AG20443 (cell line): ENCODE results near the gene DAND5.
A peak's percentile ranks its signal among the peaks of the same experiment; 100 is the strongest.

Experiments
- DNase-seq: peaks from one replicate; pipeline ENCODE4 v3.0.0; 2012; ENCODE audit warnings: low spot score, mixed read lengths

The DAND5 gene

GRCh38 chr19:12994701-12995595, 25.6 kb downstream of the DAND5 start, which contains the start of gene NFIX:
Gene NFIX (plus strand): TSS chr19:12995475. CDS start chr19:12995838, 363 bp downstream.
- DNase-seq = peak; percentile 84

DNA sequence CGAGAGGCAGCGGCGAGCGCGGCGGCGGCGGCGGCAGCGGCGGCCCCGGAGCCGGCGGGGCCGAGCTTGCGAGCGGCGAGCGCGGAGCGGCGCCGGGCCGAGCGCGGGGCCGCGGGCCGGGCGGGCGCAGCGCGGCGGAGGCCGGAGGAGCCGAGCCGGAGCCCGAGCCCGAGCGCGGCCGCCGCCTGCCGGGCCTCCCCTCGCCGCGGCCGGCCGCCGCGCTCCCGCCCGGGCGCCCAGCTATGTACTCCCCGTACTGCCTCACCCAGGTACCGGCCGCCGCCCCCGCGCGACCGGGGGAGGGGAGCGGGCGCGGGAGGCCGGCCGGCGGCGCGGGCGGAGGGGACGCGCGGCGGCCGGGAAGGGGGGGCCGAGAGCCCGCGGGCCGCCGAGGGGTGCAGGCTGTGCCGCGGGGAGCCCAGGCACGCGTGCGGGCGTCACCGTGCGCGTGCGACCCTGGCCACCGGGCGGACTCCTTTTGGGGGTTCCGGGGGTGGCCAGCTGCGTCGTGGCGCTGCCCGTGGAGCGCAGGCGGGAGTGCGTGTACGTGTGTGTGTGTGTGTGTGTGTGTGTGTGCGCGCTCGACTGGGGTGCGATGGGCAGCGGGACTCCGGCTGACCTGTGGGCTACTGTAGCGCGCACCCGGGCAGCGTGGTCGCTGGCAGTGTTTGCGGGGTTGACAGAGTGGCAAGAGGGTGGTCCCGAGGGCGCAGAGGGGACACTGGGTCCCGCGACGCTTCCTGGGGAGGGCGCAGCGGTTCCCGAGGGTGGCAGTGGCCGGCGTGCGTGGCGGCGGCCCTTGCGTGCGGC, 26.4 kb downstream of the DAND5 start:
- peak; percentile 58 for DNase-seq

GRCh38 chr19:12996406-12997094, 27.2 kb downstream of the DAND5 start:
- DNase-seq = peak; percentile 59

DNA sequence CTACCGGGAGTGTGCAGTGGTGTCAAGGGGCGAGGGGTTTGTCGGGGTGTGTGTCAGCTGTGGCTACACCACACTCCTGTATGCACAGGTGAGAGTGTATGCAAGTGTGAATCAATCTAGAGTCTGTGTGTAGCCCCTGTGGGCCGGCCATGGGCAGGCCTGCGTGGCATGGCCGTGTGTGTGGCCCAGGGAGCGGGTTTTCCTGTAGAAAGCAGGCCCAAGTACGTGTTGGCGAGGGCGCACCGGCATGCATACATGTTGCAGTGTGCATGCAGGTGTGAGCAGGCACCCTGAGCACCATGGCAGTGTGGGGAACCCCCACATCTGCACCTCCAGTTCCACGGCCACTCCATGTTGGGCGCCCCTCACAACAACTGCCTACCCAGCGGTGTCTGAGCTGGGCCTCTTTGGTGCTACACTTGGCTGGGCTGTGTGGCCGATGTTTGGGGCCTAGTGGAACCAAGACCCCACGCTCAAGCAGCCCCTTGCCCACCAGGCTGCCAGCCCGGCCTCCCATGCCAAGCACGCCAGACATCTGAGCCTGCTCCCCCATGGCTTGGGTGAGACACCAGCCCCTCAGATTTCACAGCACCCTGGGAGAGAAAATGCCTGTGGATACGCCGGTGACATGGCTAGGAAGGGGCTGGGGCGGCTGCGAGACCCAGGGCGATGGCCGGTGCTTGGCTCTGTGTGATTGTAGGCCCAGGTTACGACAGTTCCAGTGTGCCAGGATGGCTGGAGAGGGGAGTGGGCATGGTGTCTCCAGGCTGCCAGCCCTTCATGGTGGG, 28.0 kb downstream of the DAND5 start:
- DNase-seq = no peak

DNA sequence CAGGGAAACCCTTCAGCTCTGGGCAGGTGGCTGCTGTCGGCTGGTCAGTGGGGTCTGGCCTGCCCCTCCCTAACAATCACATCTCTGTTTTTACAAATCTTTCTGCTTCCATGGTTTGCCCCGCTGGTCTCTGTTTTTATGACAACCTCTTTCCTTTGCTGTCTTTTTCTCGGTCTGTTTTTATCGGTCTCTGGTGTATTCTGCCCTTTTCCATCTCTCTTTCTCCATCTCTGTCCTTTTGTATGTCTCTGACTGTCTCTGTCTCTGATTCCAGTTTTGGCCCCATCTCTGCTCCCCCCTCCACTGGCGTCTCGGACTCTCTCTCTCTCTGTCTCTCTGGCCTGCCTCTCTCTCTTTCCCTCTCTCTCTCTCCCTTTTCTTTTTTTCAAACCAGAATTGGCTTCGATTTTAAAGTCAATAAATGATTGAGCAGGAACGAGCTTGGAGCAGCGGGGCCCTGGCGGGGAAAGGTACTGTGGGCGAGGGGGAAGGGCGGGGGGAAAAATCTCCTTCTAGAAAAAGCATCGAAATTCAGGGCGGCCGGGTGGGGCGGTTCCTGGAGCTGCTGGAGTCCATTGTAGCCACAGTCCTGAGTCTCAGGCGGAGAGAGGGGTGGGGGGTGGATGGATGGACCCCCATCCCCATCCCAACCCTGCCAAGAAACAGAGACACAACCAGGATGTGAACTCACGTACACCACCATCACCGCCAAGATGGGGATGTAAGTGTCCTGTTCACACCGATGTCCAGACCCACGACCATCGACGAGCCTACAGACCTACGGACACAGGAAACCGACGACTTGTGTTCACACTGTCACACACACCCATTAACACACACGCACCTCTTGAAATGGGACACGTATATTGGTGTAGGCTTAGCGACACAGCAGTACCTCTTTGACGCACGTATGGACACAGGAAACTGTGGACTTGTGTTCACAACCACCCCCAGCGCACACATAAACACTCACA, 28.9 kb downstream of the DAND5 start:
- DNase-seq = no peak

DNA sequence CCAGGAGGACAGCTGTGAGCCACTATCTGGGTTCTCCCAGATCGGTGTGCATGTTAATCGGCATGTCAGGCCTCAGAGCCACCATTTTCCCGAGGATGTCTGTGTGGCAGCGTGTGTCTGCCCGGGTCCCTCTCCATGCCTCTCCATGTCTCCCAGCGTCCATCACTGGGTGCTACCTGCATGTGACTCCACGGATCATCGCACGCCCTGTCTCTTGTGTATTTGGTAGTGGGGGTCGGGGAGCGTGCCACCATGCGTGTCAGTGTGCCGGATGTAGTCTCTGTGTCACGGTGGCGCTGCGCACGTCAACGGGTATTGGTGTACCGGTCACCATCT, 31.8 kb downstream of the DAND5 start:
- DNase-seq = no peak

DNA sequence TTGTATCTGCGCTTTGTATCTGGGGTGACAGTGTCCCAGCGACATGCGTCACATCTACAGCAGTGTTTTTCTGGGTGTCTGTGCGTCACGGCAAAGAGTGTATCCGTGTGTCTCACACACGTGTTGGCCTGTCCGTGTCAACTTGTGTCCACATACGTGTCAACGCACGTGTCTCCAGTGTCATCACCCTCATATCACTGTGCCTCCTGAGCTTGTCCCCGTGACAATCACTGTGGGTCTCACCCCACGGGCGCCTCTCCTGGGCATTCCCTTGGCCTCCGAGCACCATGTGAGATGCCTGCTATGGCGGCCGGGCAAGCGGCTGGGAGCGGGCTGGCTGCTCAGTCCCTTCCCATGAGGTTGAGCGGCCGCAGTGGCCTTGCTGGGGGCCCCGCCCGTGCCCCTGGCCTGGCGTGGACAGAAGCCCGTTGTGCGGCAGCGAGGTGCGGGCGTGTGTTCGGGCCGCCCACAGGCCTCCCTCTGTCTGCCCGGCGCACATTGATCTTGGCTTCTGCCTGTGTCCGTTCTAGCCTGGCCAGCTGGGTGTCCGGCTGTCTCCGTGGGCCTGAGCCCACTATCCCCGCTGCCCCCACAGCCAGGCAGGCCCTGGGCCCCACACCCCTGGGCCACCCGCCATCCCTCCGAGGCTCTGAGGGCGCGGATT, 32.3 kb downstream of the DAND5 start:
- no peak for DNase-seq

GRCh38 chr19:13002166-13002898, 33.0 kb downstream of the DAND5 start:
- DNase-seq = no peak

GRCh38 chr19:13003081-13003480, 33.7 kb downstream of the DAND5 start:
- no peak for DNase-seq

DNA sequence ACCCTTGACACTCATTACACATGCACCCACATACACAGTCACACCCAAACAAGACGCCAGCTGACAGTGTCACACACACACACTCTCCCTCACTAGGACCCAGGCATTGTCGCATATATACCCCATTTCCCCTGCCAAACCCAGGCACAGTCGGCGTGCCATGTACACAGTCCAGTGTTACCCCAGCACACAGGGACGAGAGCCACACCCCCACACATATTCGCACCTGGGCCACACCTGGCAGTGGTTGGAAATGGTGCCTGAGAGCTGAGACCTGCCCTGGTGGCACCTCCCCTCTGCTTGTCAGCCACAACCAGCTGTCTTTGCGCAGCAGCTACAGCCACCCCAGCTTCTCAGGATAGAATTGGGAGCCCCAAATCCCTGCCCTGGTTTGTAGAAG, 34.9 kb downstream of the DAND5 start:
- no peak for DNase-seq

GRCh38 chr19:13005253-13005652, 35.9 kb downstream of the DAND5 start:
- no peak for DNase-seq

DNA sequence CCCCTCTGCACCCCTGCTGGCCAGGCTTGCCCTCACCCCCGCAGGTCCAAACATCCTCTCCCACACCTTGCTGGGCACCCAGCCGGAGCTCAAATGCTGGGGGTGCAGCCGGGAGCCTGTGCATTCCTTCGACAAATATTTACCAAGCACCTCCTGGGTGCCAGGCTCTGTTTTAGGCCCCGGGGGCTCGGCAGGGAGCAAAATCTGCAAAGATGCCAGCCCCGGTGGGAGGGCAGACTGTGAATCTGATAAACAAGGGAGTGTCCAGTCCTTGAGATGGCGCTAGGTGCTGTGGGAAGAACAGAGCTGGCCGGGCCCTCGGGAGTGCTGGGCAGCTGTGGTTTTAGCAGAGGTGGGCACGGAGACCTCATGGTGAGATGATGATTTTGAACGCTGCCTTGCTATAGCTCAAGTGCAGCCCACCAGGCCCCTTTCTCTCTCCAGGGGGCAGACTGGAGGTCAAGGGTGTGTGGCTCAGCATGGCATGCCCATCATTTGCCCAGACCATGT, 36.5 kb downstream of the DAND5 start:
- no peak for DNase-seq

GRCh38 chr19:13006431-13007281, 37.3 kb downstream of the DAND5 start:
- DNase-seq = no peak

DNA sequence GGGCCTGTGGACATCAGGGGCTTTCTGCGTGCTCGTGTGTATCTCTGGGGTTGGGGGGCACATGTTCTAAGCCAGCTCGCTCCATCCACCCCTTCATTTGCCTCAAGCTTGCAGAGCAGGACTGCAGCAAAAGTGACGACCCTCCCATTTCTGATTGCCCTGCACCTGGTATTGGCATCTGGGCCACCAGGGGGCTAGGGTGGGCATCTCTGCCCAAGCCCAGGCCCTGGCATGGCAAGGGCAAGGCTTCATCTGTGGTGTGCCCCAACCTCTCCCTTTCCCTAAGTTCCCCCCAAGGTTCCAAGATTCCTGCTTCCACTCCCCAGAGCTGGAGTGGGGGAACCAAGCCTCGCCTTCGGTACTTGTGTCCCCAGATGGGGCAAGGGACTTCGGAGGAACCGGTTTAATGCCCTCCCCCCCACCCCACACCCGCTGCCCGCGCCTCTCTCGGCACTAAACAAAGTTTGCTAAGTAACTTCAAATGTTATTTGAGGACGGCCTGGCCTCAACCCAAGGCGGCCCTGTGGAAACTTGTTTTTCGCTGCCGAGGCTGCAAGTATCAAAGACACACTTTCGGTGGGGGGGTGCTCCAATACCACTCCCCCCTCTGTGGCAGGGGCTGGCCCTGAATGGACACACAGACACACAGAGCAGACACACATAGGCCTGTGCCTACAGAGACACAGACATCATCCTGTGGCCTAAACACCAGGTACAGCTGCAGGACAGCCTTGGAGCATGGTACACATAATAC, 38.1 kb downstream of the DAND5 start:
- DNase-seq = no peak

DNA sequence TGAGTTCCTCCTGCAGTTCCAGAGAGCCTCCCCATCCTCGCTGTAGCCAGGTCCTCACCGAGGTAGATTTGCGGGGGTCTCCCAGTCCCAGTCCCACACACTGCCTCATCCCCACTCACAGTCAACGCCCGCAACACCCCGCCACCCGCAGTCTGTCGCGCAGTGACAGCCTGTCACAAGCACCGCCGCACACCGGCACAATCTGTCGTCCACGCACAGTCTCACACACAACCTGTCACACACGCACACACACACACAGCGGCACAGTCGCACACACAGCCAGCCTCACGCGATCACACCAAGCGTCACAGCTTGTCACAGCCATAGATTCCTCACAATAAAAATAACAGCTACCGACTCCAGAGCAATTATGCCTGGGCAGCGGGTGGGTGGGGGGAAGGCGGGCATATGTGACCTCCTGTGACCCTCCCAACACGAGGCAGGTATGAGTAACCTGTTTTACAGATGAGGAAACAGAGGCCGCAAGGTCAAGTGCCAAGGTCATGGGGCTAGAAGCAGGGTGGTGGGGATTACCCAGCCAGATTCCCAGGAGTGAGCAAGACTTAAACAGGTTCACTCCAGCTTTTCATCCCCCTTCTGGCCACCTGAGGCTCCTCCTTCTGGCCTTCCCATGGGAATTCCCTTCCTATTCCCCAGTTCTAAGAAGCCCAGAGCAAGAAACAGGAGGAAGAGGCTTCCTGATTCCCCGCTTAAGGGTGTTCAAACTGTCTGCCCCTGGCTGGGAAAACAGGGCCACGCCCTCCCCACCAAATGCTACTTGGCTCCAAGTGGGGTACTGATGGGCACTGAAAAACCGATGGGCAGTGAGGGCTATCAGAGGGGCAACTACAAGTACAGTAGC, 39.8 kb downstream of the DAND5 start:
- no peak for DNase-seq
